Right lobe of liver (tissue), 4 donors: ENCODE data around the gene TRIM42.

ENCODE experiments used
- CTCF ChIP-seq, 4 donors: fragments of 200-600 bp in 3 of 4; fragments of 450-650 bp in 1 of 4; IDR thresholded peaks; one replicate each; pipeline versions ENCODE4 v1.5.1 to v1.8.0; 2016 to 2022; ENCODE audit warnings: antibody characterized with exemption in 4 of 4, mild to moderate bottlenecking in 2 of 4
- POLR2A ChIP-seq: fragments of 450-650 bp; IDR thresholded peaks from one replicate; pipeline ENCODE4 v1.6.1; 2017; ENCODE audit warnings: antibody characterized with exemption, mild to moderate bottlenecking
- donor health status: DM: no; HTN: no; CAD: no.
- donor health status: DM: no; HTN: no; CAD: no.
- donor health status: DM: no; HTN: yes; CAD: no.

DNA sequence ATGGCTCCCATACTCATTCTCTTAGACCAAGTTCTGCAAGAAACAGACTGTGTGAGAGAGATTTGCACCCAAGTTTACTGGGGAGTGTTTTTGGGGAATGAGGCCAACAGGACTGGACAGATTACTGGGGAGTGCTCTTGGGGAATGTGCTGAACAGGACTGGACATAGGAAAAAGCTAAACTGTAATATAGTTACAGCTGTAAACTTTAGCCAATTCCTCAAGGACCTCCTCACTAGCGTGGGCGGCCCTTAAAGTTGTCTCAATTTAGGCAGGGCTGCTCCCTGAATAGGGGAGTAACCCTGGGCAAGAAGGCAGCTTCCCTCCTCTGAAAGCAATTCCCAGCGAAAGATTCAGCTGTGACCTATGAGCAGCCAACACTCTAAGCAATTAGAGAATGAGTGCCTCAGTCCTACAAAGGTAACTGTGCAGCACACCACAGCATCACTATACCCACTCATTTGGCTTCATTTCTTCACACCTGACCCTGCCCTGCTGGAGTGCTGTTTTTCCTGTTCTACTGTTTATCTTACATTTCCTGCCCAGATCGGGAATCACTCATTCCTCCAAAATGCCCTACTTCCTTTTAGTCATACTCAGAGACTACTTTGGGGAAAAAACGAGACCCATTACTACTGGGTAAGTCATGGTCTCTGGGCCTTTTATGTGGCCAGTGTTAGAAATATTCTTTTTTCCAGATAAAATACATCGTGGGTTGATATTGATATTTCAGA, 41.3 kb upstream of the TRIM42 start:
- TF ChIP-seq CTCF (IDR thresholded peaks at IDR 0.05): no peak
- TF ChIP-seq POLR2A: no peak
